SIG-M5 (cell line): ENCODE measurements around the gene RPS14.

Experiments used
- DNase-seq: peaks from one replicate; lab custom pipeline; 2025; lab: John Stamatoyannopoulos, UW

Gene RPS14

DNA sequence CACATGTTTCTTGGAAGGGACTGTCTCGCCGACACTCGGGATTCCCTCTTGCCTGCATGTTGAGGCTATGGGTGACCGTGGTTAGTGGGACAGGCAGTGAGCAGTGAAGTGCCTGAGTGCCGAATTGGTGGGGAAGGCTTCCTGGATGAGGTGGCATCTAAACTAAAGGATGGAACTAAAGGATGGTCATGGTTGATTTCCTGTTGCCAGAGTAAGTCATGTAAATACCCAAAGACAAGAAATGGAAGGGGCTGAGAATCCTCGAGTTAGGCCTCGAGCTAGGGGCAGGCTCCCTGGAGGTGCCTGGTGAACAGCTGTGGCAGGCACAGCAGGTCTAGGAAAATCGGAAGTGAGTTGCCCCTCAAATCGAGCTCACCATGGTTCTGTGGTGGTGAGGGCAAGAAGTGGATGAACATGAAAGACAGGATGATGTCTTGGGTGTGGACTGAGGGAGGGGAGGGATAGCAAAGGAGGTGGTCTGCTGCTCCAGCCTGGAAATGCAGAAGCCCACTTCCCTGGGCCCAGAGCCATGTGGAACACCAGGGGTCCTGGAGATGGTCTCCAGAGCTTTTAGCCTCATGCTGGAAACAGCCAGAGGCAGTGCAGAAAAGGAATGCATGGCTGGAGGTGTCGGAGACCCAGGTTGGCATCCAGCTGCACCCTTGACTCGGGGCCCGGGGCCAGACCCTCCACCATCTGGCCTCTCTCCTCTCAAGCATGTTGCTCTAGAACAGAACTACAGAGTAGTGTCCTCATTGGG, 49.0 kb downstream of the RPS14 start:
- no peak for DNase-seq

GRCh38 chr5:150399524-150400211, 49.9 kb downstream of the RPS14 start:
- no peak for DNase-seq

GRCh38 chr5:150398722-150399523, 50.6 kb downstream of the RPS14 start:
- no peak for DNase-seq

DNA sequence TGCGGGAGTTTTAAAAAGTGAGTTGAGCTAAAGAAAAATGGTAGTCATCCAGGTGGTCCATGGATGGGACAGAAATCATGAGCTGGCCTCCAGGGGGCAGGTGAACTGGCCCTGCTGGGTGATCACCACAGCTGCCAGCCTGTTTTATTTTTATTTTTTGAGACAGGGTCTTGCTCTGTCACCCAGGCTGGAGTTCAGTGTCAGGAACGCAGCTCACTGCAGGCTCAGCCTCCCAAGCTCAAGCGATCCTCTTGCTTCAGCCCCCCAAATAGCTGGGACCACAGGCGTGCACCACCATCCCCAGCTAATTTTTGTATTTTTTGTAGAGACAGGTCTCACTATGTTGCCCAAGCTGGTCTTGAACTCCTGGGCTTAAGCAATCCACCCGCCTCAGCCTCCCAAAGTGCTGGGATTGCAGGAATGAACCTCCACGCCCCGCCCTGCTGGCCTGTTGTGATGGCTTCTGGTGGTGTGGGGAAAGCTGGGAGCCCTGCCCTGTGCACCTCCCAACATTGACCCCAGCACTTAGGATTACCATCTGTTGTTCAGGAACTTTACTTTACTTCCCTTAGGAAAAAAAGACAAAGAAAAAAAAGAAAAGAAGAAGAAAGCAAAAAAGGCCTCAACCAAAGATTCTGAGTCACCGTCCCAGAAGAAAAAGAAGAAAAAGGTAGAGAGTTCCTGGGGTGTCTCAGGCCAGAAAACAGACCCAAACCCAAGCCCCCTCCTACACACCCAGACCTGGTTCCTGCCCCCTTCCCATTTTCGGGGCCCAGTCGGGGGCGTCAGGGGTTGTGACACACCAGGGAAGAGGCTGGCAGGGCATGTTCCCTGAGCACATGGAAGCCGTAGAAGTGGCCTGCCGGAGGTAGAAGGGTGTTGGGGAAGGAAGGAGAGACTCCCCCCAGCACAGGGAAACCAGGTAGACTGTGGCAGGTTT, 51.5 kb downstream of the RPS14 start:
- no peak for DNase-seq

GRCh38 chr5:150397146-150397781, 52.3 kb downstream of the RPS14 start:
- no peak for DNase-seq

DNA sequence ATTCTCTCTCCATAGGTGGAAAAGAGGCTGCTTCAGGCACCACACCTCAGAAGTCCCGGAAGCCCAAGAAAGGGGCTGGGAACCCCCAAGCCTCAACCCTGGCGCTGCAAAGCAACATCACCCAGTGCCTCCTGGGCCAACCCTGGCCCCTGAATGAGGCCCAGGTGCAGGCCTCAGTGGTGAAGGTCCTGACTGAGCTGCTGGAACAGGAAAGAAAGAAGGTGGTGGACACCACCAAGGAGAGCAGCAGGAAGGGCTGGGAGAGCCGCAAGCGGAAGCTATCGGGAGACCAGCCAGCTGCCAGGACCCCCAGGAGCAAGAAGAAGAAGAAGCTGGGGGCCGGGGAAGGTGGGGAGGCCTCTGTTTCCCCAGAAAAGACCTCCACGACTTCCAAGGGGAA, 53.3 kb downstream of the RPS14 start:
- no peak for DNase-seq

DNA sequence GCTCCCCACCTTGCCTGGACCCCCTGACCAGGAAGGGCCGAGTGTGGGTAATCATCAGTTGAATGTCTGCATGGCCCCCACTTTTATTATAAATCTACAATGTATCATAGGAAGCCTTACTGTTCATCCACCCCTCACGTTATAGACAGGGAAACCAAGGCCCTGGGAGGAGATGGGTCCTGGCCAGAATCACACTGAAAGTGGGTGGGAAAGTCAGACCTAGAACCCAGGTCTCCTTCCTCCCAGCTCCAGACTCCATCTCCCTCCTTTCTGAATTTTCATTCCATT, 53.9 kb downstream of the RPS14 start:
- DNase-seq = no peak

GRCh38 chr5:150394912-150395687, 54.4 kb downstream of the RPS14 start:
- no peak for DNase-seq

GRCh38 chr5:150394131-150394530, 55.4 kb downstream of the RPS14 start:
- no peak for DNase-seq

- no peak for DNase-seq
These were observed 56.4 kb downstream of the RPS14 start for GRCh38 chr5:150393096-150393645.

DNA sequence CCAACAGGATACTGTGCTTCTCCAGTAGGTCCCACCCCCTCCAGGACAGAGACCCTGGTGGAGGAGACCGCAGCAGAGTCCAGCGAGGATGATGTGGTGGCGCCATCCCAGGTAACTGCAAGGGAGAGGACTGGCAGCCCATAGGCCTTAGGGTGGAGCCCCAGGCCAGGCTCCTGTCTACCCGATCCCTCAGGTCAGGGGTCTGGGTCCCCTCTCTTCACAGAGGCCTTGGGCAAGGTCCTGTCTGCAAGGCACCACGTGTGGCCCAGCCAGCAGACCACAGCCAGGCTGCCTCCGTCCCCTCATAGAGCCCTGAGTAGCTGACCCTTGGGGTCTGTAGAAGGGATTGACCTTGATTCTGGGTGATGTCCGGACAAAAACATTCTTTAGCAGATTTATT, 56.9 kb downstream of the RPS14 start:
- no peak for DNase-seq
